Measurements from ENCODE around the gene BTBD2.
"Not testable (repeated sequence)": the region's sequence is repeated elsewhere in the genome, so short reads cannot be mapped to it uniquely, and the experiment has no call there.

BTBD2 gene

GRCh38 chr19:2039089-2039958, 23.8 kb upstream of the BTBD2 start:
- no peak for DNase-seq

GRCh38 chr19:2038284-2039088, 23.0 kb upstream of the BTBD2 start:
- DNase-seq, result no peak

- no peak for DNase-seq
These were observed 22.2 kb upstream of the BTBD2 start for GRCh38 chr19:2037651-2038255.

GRCh38 chr19:2036424-2036823, 20.9 kb upstream of the BTBD2 start:
- no peak for DNase-seq

GRCh38 chr19:2035590-2035991, 20.1 kb upstream of the BTBD2 start:
- no peak for DNase-seq

- peak; percentile 66 for DNase-seq
These were observed 19.4 kb upstream of the BTBD2 start for GRCh38 chr19:2034729-2035589.

GRCh38 chr19:2034253-2034652, 18.7 kb upstream of the BTBD2 start:
- DNase-seq, result not testable (repeated sequence)

GRCh38 chr19:2033825-2034159, 18.3 kb upstream of the BTBD2 start:
- DNase-seq, result no peak

GRCh38 chr19:2033115-2033824, 17.8 kb upstream of the BTBD2 start:
- DNase-seq, result no peak

GRCh38 chr19:2032296-2032941, 16.9 kb upstream of the BTBD2 start:
- no peak for DNase-seq

- DNase-seq, result no peak
These were observed 11.8 kb upstream of the BTBD2 start for GRCh38 chr19:2027361-2027760.

- DNase-seq, result no peak
These were observed 11.3 kb upstream of the BTBD2 start for GRCh38 chr19:2026770-2027169.

GRCh38 chr19:2022289-2022688, 6.8 kb upstream of the BTBD2 start:
- DNase-seq, result no peak

- no peak for DNase-seq
These were observed 6.1 kb upstream of the BTBD2 start for GRCh38 chr19:2021453-2022140.

GRCh38 chr19:2018752-2019151, 3.2 kb upstream of the BTBD2 start:
- no peak for DNase-seq

GRCh38 chr19:2016041-2016807, 710 bp upstream of the BTBD2 start:
- DNase-seq, result peak; percentile 57

- no peak for DNase-seq
These were observed 545 bp downstream of the BTBD2 start for GRCh38 chr19:2014731-2015607.

GRCh38 chr19:2014131-2014571, 1.4 kb downstream of the BTBD2 start:
- no peak for DNase-seq

GRCh38 chr19:2013683-2013961, 1.9 kb downstream of the BTBD2 start:
- DNase-seq, result no peak
